GM08714 (cell line): ENCODE results near the gene CELA3B.
"Not testable (repeated sequence)": the region's sequence is repeated elsewhere in the genome, so short reads cannot be mapped to it uniquely, and the experiment has no call there.

Source experiments
- H3K4me3 ChIP-seq: fragments of 200-500 bp; sonication (Bioruptor generic); 2 replicates; pipeline ENCODE4 v1.5.1; 2014; ENCODE audit warnings: mild to moderate bottlenecking, low read length, inconsistent platforms
- ZNF274 ChIP-seq: IDR thresholded peaks from 2 replicates; pipeline ENCODE4 v1.6.1; 2012; ENCODE audit warnings: mild to moderate bottlenecking, low read depth, low read length

Gene CELA3B

GRCh38 chr1:21986386-21986785 lies 9.6 kb downstream of the CELA3B start:
- H3K4me3 ChIP-seq = not testable (repeated sequence)

DNA sequence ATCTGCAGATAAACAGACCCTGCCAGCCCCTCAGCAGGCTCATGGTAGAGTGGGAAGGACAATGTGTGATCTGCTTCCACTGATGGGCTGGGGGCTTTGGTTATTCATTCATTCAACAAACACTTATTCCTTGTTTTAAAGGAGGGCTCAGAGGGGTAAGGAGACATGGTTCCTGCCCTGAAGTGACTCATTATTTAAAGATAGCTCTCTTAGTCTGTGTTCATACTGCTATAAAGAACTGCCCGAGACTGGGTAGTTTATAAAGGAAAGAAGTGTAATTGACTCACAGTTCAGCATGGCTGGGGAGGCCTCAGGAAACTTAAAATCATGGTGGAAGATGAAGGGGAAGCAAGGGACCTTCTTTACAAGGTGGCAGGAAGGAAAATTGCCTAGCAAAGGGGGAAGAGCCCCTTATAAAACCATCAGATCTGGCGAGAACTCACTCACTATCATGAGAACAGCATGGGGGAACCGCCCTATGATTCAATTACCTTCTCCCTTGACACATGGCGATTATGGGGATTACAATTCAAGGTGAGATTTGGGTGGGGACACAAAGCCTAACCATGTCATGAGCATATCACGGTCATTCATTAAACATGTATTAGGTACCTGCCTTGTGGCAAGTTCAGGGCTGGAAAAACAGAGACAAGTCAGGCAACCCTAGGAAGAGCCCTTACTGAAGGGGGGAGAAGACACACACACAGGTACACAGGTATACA lies 13.0 kb downstream of the CELA3B start:
- not testable (repeated sequence) for H3K4me3 ChIP-seq

GRCh38 chr1:21992186-21992585 lies 15.4 kb downstream of the CELA3B start:
- not testable (repeated sequence) for H3K4me3 ChIP-seq

DNA sequence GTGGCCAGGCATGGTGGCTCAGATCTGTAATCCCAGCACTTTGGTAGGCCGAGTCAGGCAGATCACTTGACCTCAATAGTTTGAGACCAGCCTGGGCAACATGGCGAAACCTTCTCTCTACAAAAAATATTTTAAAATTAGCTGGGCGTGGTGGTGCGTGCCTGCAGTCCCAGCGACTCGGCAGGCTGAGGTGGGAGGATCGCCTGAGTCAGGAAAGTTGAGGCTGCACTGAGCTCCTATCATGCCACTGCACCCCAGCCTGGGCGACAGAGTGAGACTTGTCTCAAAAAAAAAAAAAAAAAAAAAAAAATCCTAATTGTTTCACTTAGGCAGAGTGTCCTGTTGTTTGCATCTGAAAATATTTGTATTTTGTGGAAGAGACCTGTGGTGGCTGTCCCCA lies 17.9 kb downstream of the CELA3B start:
- not testable (repeated sequence) for H3K4me3 ChIP-seq

DNA sequence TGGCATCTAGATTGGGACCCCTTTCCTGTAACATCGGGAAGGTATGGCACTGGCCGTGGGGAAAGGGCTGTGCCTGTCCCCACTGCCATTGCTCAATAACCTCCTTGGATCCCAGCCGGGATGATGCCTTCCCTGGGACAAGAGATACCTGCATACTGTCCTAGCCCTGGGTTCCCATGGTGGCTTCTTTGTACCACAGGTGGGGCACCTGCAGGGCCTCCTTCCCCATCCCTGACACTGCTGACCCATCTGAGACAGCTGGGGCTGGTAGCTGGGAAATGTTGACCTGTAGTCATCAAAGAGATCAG lies 19.8 kb downstream of the CELA3B start:
- H3K4me3 ChIP-seq = not testable (repeated sequence)

GRCh38 chr1:21997891-21998623 lies 21.2 kb downstream of the CELA3B start:
- H3K4me3 ChIP-seq = not testable (repeated sequence)

- H3K4me3 ChIP-seq = not testable (repeated sequence)
Observed at GRCh38 chr1:21998624-21999294, 21.9 kb downstream of the CELA3B start.

DNA sequence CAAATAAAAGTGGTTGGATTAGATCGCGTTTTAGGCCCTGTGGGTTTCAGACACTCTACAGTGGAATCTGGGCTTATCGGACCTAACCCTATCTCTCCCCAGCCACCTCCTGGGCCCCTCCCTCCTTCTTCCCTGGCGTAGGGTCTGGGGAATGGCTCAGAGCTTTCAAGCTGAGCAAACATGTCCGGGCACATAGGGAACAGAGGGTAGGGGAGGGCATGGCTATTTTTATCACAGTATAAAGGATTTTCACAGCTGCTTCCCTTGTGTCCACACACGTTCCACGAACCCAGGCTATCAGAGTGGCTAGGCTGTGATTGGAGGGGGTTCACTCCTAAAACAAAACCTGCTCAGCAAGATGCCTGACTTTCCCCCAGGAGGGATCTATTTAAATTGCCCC lies 22.8 kb downstream of the CELA3B start:
- not testable (repeated sequence) for H3K4me3 ChIP-seq

DNA sequence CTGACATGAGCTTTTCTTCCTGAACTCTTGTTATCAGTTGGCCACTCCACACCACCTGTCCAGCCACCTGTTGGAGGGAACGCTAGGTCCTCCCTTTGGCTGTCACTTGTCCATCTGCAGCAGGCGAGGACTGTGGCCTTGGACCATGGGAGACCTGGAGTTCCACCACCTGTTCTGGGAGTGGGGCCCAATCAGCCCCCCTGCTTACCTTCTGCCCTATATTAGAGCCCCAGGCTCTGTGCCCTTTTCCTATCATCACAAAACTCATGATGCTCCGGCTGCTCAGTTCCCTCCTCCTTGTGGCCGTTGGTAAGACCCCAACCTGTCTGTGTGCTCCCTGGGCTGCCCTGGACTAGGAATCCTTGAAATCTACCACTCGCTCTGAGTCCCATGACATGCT lies 24.6 kb downstream of the CELA3B start, which contains the start of gene CELA3A:
CELA3A (plus strand) TSS at position 249 of the 400 bp plus-strand sequence; CDS start at position 267, 18 bp downstream.
- no peak within 1 kb of the TSS for H3K4me3 ChIP-seq
- no peak for TF ChIP-seq ZNF274

DNA sequence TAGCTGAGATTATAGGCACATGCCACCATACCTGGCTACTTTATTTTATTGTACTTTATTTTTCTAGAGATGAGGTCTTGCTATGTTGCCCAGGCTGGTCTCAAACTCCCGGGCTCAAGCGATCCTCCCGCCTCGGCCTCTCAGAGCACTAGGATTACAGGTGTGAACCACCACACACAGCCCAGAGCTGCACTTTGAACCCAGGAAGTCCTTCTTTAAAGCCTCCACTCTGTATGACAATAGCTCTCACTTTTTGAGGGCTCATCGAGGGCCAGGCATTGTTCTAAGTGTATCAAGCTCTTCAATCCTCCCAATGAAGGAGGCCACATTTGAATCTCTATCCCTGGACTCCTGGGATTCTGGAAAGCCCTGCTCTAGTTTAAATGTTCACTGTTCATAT lies 25.6 kb downstream of the CELA3B start:
- not testable (repeated sequence) for H3K4me3 ChIP-seq

DNA sequence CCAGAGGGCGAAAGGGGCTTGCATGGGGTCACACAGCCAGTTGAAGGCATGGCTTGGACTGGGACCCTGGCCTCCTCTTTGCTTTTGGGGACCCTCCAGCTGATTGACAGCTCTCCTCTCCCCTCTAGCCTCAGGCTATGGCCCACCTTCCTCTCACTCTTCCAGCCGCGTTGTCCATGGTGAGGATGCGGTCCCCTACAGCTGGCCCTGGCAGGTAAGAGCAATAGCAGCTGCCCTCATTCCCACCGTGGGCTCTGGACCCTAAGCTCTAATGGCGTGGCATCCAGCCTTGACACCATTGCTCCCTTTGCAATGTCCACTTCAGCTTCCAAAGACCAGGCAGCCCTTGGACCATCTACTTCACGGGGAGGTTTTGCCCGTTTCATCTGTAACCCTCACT lies 26.1 kb downstream of the CELA3B start:
- not testable (repeated sequence) for H3K4me3 ChIP-seq

- H3K4me3 ChIP-seq = not testable (repeated sequence)
Observed at GRCh38 chr1:22003959-22004358, 27.1 kb downstream of the CELA3B start.

DNA sequence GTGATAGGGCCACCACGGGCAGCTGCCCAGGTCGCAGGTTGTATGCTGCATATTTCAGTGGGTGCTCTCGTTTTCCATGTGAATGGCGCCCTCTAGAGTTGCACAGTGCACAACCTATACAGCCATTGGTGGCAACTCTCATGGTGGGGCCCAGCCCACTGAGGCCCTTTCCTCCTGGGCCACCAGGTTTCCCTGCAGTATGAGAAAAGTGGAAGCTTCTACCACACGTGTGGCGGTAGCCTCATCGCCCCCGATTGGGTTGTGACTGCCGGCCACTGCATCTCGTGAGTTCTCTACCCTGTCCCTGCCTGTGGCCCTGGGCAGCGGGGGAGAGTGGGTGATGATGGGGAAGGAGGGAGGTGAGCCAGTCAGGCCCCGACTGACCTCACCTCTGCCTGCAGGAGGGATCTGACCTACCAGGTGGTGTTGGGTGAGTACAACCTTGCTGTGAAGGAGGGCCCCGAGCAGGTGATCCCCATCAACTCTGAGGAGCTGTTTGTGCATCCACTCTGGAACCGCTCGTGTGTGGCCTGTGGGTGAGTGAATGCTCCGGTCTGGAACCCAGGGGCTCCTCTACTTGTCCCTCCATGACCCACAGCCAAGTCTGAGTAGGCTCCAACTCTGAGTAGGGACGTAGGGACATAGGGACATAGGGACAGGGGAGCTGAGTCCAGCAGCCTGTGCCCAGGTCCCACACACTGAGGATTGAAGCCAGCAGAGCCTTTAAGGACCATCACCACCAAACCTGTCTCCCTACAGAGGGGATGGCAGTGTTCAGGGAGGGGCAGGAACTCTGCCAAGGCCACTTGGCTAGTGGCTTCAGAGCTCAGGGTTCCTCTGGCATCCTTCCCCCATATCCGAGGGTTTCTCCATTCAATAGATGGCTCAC lies 28.7 kb downstream of the CELA3B start:
- H3K4me3 ChIP-seq = not testable (repeated sequence)

DNA sequence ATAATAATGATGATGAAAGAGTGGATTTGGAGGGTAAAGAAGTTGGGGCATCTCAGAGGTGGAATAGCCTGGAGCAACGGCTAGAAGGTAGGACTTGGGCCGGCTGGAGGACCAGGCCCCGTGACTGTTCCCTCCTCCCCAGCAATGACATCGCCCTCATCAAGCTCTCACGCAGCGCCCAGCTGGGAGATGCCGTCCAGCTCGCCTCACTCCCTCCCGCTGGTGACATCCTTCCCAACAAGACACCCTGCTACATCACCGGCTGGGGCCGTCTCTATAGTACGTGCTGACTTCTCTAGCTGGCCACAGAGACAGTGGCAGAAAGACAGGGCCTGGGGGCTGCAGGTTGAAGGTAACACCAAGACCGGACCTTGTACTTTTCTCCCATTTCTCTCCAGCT lies 29.9 kb downstream of the CELA3B start:
- H3K4me3 ChIP-seq = not testable (repeated sequence)

DNA sequence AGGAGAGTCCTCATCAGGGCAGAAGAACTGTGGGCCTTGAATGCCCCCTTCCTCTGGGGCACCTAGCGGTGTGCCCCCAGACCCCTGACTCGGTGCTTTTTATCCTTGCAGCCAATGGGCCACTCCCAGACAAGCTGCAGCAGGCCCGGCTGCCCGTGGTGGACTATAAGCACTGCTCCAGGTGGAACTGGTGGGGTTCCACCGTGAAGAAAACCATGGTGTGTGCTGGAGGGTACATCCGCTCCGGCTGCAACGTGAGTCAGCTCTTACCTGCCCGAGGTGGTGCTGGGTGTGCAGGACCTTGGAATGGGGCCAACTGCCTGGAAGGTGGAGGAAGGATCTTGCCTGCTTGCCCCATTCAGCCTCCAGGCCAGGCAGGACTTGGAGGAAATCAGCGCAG lies 30.4 kb downstream of the CELA3B start:
- H3K4me3 ChIP-seq = not testable (repeated sequence)

- H3K4me3 ChIP-seq = not testable (repeated sequence)
Observed at GRCh38 chr1:22009566-22009965, 32.7 kb downstream of the CELA3B start.

- not testable (repeated sequence) for H3K4me3 ChIP-seq
Observed at GRCh38 chr1:22012752-22013151, 35.9 kb downstream of the CELA3B start.

GRCh38 chr1:22014575-22015206 lies 37.9 kb downstream of the CELA3B start:
- H3K4me3 ChIP-seq = not testable (repeated sequence)
